ENCODE results near the gene SDS.

SDS gene

DNA sequence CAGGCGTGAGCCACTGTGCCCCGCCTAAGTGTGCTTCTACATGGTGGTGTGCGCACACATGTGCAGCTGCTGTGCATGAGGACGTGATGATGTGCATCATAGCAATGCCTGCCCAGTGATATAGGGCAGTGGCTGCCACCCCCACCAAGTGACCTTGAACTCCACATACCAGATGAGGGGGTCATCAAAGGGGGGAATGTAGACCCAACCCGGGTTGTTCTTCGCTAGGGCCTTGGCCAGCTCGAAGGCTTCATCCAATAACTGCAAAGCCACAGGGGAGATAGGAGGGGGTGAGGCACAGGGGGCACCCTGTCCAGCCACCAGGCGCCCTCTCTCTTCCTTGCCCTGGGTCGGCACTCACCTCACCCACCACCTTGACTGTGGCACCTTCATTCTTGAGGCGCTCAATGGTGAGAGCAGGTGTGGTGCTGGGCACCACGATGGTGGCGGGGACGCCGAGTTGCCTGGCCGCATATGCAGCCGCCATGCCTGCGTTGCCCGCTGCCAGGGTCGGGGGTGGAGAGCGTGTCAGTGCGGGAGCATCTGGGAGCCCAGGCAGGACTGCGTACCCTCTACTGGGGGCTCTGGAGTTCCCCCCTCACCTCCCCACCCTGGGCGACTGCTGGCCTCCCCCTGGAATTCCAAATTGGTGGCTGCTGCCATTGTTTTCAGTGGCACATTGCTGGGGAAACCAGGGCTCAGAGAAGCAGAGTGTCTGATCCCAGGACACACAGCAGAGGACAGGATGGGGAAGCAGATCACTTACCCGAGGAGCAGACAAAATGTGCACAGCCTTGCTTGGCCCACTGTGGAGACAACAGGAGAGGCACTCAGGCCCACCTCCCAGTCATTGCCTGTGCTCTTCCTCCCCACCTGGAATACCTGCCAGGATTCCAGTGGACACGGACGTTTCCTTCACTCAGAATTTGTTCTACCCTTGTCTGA is 5.1 kb downstream of the SDS start:
- no peak for DNase-seq (ENCODE audit: low spot score)

DNA sequence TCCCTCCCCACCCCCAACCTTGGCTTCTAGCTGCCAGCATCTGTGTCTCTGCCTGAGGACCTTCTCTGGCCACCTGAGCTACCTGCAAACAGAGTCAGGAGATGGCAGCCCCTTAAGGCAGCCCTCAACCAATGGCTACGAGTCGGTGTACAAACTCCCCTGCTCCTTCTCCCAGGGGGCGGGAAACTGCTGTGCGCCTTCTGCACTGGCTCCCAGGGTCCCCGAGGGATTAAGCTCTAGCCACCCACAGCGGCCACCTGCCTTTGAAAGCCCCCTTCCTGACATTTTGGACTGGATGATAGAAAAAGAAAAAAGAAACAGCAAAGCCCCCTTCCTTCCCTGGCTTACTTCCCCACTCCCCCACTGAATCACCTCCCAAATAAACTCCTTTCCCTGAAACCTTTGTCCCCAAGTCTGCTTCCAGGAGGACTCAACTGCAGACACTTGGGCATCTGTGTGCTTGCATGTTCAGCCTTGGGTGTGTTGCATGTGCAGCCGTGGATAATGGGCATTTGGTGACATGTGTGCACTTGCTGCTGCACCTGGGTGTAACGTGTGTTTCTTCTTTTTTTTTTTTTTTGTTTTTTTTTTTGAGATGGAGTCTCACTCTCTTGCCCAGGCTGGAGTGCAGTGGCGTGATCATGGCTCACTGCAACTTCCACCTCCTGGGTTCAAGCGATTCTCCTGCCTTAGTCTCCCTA is 6.0 kb downstream of the SDS start:
- DNase-seq (ENCODE audit: low spot score): no peak

DNA sequence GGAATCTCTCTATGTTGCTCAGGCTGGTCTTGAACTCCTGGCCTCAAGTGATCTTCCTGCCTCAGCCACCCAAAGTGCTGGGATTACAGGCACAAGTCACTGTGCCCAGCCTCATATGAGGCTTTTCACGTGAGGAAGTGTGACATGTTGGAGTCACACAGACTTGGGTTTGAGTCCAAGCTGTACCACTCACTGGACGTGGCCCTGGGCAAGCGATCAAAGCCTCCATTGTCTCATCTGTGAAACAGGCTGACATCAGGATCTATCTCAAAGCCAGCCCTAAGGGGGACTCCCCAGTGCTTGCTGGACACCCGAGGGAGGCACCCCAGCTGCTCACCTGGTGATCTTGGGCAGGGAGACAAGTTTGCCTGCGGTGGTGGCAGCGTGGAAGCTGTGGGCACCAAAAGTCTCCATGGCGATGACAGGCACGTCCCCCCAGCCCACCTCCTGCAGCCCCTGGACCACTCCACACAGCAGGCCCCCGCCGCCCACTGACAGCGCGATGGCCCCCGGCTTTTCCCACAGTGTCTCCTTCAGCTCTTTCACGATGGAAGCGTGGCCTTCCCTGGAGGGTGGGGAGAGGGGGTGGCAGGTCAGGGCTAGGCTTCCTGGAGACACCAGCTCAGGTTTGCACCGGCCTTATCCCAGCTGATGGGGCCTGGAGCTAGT is 6.7 kb downstream of the SDS start:
- DNase-seq (ENCODE audit: low spot score): no peak

DNA sequence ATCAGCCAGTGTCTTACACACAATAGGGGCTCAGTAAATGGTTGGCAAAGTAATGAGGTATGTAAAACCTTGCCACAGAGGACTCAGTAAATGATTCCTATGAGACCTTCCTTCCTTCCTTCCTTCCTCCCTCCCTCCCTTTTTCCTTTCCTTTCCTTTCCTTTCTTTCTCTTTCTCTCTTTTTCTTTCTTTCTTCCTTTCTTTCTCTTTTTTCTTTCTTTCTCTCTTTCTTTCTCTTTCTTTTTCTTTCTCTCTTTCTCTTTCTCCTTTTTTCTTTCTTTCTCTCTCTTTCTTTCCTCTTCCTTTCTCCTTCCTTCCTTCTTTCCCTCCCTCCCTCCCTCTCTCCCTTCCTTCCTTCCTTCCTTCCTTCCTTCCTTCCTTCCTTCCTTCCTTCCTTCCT is 7.5 kb downstream of the SDS start:
- DNase-seq (ENCODE audit: low spot score): no peak

DNA sequence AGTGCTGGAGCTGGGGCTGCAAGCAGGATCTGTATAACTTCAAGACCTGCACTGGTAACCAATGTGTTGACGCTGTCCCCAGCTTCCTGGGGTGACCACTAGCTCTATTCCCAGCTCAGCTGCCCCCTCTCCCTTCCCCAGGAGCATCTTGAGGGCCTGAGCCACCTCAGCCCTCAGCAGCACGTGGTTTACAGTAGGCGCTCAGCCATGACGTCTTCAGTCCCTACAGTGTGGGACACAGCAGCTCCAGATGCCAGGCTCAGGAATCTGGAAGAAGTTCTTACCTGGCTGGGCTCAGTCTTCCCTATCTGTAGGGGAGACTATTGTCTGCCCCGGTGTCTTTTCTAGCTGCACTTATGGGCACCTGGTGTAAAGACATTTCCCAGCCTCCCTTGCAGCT is 8.6 kb downstream of the SDS start:
- DNase-seq (ENCODE audit: low spot score): no peak

DNA sequence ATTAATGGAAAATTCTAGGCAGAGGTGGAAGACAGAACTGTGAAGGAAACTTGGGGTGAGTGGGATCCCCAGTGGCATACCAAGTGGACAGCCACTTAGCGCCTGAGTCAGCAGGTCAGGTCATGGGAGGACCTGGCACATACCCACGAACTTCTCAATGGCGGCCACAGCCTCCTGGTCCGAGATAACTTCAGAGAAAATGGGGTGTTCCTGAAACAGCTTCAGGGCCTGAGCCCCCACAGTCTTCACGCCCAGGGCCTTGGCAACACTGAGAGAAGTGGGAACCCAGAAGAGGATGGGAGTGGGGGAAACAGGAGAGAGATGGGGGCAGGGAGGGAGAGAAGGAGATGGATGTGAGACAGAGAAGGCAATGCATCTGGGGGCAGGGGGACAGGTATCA is 9.9 kb downstream of the SDS start:
- DNase-seq (ENCODE audit: low spot score): no peak

DNA sequence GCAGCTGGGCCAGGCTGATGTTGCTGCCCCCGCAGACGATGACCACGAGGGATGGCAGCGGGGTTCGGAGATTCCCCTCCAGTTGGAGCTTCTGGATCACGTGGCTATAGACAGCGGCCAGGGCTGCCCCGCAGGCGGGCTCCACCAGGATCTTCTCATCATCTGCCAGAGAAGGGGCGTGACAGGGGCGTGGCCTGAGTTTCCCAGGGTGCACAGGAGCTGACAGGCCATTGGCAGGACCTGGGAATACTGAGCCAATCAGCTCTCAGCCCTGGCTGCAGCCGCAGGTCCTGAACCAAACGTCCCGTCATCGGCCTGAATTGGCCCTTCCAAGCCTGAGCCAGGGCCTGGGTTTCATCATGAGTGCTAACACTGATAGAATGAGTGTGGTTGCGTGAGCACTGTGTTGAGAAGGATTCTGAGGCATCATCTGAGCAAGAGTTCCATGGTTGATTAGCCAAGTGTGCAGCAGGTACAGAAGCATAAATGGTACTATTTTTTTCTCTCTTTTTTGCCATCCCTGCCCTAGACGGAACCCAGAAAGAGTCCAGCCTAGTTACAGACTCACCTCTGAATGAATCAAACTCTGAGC is 10.6 kb downstream of the SDS start:
- no peak for DNase-seq (ENCODE audit: low spot score)

DNA sequence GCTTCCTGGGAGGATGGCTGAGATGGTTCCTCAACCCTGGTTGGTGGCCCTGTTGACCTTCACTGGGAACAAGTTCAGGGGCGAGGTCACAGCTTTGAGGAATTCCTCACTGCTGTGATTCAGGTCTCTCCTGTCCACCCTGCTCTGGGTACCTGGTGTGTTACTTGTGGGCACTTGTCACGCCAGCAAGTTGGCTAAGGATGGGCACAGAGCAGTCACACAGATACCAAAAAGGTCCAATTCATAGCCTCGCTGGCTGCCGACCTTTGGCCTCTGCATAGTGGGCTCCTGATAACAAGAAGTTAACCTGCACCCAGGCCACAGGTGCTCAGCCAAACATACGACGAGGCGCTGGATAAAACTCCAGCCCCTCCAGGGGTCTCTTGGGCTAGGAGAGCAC is 11.2 kb downstream of the SDS start:
- no peak for DNase-seq (ENCODE audit: low spot score)

DNA sequence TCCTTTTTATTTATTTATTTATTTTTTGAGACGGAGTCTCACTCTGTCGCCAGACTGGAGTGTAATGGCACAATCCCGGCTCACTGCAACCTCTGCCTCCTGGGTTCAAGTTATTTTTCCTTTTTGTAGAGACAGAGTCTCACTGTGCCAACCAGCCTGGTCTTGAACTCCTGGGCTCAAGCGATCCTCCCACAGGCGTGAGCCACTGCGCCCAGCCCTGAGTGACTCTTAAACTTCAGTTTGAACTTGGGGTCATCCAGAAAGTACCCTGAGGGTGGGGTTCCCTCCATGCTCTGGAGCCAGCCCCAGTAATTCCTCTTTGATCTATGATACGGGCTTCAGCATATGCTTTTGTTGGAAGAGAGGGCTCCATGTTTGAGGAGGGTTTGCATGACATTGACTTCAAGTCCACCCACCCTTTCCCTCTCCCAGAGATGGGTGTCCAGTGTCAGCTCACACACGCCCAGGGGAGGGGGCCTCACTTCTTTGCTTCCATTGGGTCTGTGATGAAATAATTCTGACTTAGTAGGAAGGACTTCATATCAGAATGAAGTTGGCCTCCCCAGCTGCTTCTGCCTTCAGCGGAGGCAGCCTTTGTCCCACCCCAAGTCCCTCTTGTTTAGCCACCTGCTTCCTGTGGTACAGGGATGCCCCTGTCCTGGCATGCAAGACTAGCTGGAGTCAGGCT is 11.9 kb downstream of the SDS start:
- no peak for DNase-seq (ENCODE audit: low spot score)

DNA sequence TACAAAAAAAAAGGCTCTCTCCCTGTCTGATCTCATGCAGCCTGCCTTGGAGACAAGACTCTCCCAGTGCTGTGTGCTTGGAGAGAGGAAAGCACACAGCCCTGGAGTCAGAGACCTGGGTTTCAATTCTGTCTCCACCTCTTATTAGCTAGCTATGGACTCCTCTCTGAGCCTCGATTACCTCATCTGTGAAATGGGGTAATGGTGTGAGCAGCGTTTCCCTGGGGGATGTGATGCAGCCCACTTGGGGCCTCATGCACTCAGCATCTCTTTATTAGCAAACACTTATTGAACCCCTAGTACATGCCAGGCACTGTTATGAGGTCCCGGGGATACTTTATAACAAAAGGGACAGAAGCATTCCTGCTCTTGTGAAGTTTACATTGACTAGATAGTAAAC is 12.5 kb downstream of the SDS start:
- DNase-seq (ENCODE audit: low spot score): no peak

DNA sequence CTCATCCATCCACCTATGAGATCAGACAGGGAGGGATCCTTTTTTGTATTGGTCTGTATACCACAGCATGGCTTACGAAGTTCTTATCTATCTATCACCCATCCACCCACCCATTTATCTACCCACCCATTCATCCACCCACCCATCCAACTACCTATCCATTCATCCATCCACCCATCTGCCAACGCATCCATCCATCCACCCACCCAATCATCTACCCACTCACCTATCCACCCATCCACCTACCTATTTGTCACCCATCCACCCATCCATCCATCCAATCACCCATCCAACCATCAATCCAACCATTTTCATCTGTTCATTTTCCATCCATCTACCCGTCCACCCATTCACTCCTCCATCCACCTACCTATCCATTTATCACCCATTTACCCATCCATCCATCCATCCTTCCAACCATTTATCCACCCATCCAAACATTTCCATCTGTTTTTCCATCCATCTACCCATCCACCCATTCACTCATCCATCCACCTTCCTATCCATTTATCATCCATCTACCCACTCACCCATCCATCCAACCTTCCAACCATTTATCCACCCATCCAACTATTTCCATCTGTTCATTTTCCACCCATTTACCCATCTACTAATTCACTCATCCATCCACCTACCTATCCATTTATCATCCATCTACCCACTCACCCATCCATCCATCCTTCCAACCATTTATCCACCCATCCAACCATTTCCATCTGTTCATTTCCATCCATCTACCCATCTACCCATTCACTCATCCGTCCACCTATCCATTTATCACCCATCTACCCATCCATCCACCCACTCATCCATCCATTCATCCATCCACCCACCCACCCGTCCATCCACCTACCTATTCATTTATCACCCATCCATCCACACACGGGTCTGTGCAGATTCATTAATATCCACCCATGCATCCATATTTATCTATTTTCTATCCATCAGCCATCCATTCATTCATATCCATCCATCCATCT is 13.3 kb downstream of the SDS start:
- no peak for DNase-seq (ENCODE audit: low spot score)

DNA sequence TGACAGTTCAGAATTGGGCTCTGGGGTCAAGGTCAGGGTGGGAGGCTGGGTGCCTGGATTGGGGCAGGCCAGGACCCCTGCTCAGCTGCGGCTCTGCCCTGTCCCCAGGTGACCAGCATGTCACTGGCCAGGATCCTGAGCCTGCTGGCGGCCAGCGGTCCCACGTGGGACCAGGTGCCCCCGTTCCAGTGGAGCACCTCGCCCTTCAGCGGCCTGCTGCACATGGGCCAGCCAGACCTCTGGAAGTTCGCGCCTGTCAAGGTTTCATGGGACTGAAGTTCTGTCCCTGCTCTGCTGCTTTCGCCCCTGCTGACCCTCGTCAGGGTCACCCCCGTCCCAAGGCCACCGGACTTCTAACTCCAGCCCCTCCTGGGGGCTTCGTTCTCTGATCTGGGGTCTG is 15.3 kb downstream of the SDS start:
- no peak for DNase-seq (ENCODE audit: low spot score)

DNA sequence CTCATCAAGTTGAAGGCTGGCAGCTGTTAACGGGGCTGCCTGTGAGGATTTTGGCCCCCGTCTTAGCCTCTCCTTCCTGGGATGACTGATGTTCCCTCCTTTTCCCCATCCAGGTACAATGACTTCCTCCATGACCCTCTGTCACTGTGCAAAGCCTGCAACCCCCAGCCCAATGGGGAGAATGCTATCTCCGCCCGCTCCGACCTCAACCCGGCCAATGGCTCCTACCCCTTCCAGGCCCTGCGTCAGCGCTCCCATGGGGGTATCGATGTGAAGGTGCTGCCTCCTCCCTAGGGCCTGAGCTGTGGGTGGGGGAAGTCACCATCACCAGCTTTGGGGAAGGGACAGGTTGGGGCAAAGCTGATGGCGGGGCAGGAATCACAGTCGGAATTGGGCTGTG is 16.1 kb downstream of the SDS start:
- no peak for DNase-seq (ENCODE audit: low spot score)

DNA sequence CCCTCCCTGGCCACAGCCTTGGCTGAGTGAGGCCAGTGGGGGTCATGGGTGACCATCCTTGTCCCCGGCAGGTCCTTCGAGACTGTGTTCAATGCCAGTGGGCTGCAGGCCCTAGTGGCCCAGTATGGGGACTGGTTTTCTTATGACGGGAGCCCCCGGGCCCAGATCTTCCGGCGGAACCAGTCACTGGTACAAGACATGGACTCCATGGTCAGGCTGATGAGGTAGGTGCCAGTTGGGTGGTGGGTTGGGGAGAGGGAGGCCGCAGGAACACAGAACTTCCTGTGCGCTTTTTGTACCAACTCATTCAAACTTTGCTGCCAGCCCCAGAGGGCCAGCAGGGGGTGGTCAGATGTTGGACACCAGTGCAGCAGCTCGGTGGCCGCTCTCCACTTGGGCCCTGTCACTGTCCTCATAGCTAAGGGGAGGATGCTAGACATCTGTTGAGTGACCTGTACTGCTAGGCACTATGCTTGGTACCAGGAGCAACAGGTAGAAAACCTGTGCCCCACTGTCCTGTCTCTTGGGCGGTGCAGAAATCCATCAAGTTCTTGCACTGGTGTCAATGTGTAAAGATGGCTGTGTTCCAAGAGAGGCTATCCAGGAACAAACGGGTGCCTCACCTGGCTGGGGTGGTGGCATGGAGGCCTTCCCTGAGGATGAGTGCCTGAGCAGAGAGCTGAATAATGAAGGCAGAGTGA is 16.7 kb downstream of the SDS start:
- no peak for DNase-seq (ENCODE audit: low spot score)

DNA sequence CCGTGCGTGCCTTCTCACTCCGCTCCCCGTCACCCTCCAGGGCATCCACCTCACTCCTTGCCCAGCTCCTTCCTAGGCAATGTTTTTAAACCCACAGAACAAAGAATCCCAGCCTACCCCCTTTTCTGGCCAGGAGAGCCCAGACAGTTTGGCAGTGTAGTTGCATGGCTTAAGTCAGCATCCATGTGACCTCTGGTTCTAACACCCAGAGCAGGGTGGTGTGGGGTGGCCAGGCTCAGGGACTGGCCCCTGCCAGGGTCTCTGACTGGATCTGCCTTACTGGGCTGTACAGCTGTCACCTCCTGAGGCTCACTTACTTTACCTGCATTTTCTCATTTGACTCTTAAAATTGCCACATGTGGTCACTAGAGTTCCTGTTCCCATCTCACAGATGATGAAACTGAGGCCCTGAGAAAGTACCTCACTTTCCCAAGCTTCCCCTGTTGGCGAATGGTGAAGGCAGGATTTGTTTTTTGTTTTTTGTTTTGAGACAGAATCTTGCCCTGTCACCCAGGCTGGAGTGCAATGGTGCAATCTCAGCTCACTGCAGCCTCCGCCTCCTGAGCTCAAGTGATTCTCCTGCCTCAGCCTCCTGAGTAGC is 18.3 kb downstream of the SDS start:
- DNase-seq (ENCODE audit: low spot score): no peak

DNA sequence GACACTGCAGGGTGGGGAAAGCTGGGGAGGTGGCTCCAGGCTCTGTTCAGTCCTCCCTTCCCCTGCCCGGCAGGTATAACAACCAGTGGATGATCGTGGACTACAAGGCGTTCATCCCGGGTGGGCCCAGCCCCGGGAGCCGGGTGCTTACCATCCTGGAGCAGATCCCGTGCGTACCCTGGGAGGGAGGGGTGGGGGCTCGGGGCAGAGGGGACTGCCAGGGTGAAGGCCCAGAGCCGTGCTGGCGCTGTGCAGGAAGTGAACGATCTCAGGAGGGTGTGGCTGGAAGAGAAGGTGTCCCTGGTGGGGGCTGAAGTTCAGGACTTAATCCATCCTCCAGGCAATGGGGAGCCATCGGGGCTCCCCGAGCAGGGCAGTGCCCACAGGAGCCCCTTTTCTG is 18.9 kb downstream of the SDS start:
- no peak for DNase-seq (ENCODE audit: low spot score)

DNA sequence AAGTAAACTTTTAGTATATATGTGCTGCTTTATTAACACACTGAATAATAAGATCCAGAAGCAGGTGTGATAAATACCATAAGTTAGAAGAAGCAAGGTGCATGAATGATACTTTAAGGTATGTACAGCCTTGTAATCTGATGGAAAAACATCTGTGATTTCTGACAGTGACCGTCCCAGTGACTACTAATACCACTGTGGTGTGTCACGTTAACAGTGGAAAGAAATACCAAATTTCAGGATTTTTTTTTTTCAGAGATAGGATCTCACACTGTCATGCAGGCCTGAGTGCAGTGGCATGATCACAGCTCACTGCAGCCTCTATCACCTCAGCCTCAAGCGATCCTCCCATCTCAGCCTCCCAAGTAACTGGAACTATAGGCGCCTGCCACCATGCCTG is 21.5 kb downstream of the SDS start:
- DNase-seq (ENCODE audit: low spot score): no peak

DNA sequence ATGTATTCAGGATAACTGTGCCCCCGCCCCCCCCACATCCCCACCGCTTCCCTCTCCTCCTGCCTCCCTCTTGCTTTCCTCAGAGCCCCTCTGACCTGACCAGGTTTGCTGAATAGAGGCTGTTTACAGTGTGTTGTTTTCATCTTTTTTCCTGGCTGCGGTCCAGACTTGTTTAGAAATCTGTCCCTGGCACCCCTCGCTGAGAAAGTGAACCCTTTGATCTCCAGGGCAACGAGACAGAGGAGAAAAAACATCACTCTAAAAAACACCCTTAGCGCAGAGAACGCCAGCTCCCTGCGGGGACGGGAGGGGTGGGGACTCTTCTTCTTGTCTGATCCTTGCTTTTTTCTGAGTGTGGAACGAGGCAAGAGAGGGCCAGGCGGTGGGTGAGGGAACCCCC is 22.5 kb downstream of the SDS start:
- no peak for DNase-seq (ENCODE audit: low spot score)

DNA sequence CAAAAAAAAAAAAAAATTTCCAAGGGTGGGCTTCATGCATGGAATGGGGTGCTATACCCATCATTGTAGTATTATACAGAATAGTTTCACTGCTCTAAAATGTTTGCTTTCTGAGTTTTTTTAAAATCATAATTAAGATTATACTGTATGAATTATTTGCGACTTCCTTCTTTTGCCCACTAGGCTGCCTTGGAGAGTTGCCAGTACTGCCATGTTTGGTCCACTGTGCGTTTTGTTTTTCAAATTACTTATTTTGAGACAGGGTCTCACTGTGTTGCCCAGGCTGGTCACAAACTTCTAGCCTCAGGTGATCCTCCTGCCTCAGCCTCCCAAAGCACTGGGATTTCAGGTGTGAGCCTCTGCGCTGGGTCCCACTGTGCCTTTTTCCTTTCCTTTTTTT is 25.4 kb downstream of the SDS start:
- no peak for DNase-seq (ENCODE audit: low spot score)
